K562 (cell line): ENCODE results near the gene TSPOAP1. TPM values are rescaled to one million over a fixed set of nuclear protein-coding genes. Genes with fewer than 3 reads are reported as not detected.

ENCODE experiments used
- ATAC-seq: fragments of 200-7000 bp; cut with Tn5 transposase; 3 replicates; pipeline ENCODE4 v1.9.1; 2020; ENCODE audit warnings: moderate library complexity
- BruUV-seq: library from RNA; stranded (reverse); fragments of 400-500 nt; replicated peaks from 2 replicates; lab custom pipeline; 2021; lab: Mats Ljungman, UMichigan
- CTCF ChIA-PET: fragments of 300-600 bp; formaldehyde crosslinking; extraction: SDS; loops from one replicate; lab custom pipeline; 2021; ENCODE audit warnings: low intra/inter-chr PET ratio; lab: Yijun Ruan, JAX
- POLR2A ChIA-PET: fragments of 300-600, 350-650 bp; sonication (Branson Sonifier 250); formaldehyde crosslinking; extraction: SDS; loops from one replicate; lab custom pipeline; 2021; ENCODE audit warnings: antibody characterized with exemption, inconsistent platforms; lab: Yijun Ruan, JAX
- DNase-seq, 4 experiments: peaks; one replicate each; pipeline versions ENCODE4 v3.0.0 to v3.0.0-alpha.2; 2011 to 2018; ENCODE audit warnings: low spot score in 3 of 4, mixed read lengths in 3 of 4; ENCODE audit errors: extremely low read depth in 1 of 4
- FAIRE-seq: peaks from 2 replicates; lab custom pipeline; 2011; peaks lifted over from hg19 to GRCh38; lab: Jason Lieb, UNC
- H2AFZ ChIP-seq: 2 replicates; pipeline ENCODE4 v1.6.0; 2011; ENCODE audit warnings: low read depth, low read length, control low read depth, inconsistent platforms
- H3K27ac ChIP-seq: fragments of 200-600 bp; 3 replicates; pipeline ENCODE4 v1.8.0; 2011; ENCODE audit warnings: low read depth, mild to moderate bottlenecking, control low read depth, inconsistent platforms, low read length, moderate library complexity, mixed read lengths; ENCODE audit errors: extremely low read depth
- H3K27me3 ChIP-seq, 2 experiments: fragments of 300-600 bp in 1 of 2; 2 replicates in 1 of 2; 3 replicates in 1 of 2; pipeline versions ENCODE4 v1.6.0 to v1.8.0; 2011; ENCODE audit warnings: inconsistent platforms in 2 of 2, low read length in 2 of 2, mild to moderate bottlenecking in 1 of 2, mixed read lengths in 1 of 2, moderate library complexity in 1 of 2; ENCODE audit not compliant: control insufficient read depth in 2 of 2, insufficient read depth in 2 of 2
- H3K36me3 ChIP-seq: fragments of 300-600 bp; 3 replicates; pipeline ENCODE4 v1.8.0; 2011; ENCODE audit warnings: mild to moderate bottlenecking, low read length, inconsistent platforms; ENCODE audit not compliant: control insufficient read depth, insufficient read depth
- H3K4me1 ChIP-seq, 2 experiments: fragments of 200-600 bp in 1 of 2; replicated peaks in 1 of 2; 2 replicates in 1 of 2; 3 replicates in 1 of 2; pipeline versions ENCODE4 v1.5.1 to v1.8.0; 2011; ENCODE audit warnings: inconsistent platforms in 2 of 2, low read length in 2 of 2, mild to moderate bottlenecking in 1 of 2, mixed read lengths in 1 of 2, moderate library complexity in 1 of 2; ENCODE audit not compliant: control insufficient read depth in 2 of 2, insufficient read depth in 2 of 2
- H3K4me2 ChIP-seq: 2 replicates; pipeline ENCODE4 v1.6.1; 2011; ENCODE audit warnings: low read length, control low read depth, inconsistent platforms, mixed read lengths; ENCODE audit not compliant: insufficient read depth
- H3K4me3 ChIP-seq: fragments of 200-600 bp; sonication (generic), shearing (Covaris generic); 2 replicates; pipeline ENCODE4 v1.5.1; 2016; ENCODE audit warnings: control low read depth, inconsistent platforms
- H3K79me2 ChIP-seq: fragments of 200-600 bp; 3 replicates; pipeline ENCODE4 v1.8.0; 2011; ENCODE audit warnings: low read length, inconsistent platforms; ENCODE audit not compliant: control insufficient read depth, insufficient read depth
- H3K9ac ChIP-seq, 2 experiments: 2 replicates each; pipeline versions ENCODE4 v1.6.0 to v1.6.1; 2011; ENCODE audit warnings: low read depth in 2 of 2, low read length in 2 of 2, control low read depth in 1 of 2, inconsistent platforms in 1 of 2, mild to moderate bottlenecking in 1 of 2, mixed read lengths in 1 of 2; ENCODE audit not compliant: insufficient read depth in 1 of 2
- H3K9me1 ChIP-seq: one replicate; pipeline ENCODE4 v1.6.0; 2011; ENCODE audit warnings: inconsistent platforms, mild to moderate bottlenecking, low read length, moderate library complexity; ENCODE audit not compliant: control insufficient read depth, insufficient read depth
- H3K9me3 ChIP-seq: replicated peaks from 2 replicates; pipeline ENCODE4 v1.5.1; 2011; ENCODE audit warnings: low read depth, low read length, inconsistent platforms; ENCODE audit not compliant: control insufficient read depth, insufficient read depth
- H4K20me1 ChIP-seq: replicated peaks from 2 replicates; pipeline ENCODE4 v1.6.1; 2011; ENCODE audit warnings: low read length, inconsistent platforms, mixed read lengths; ENCODE audit not compliant: control insufficient read depth, insufficient read depth
- CBFA2T2 ChIP-seq: fragments of 450-650 bp; conservative IDR thresholded peaks from 2 replicates; pipeline ENCODE4 v1.6.1; 2017; ENCODE audit warnings: mild to moderate bottlenecking
- TRIM24 ChIP-seq, 2 experiments: fragments of 450-650 bp; IDR thresholded peaks; 2 replicates each; pipeline ENCODE4 v1.6.1; 2016
- ZFP30 ChIP-seq: fragments of 250-450 bp; sonication (Bioruptor Pico); IDR thresholded peaks from 2 replicates; pipeline ENCODE4 v1.8.0; 2022; ENCODE audit warnings: moderate library complexity, mild to moderate bottlenecking, inconsistent platforms, borderline replicate concordance
- ZNF3 ChIP-seq: fragments of 250-450 bp; sonication (Bioruptor Pico); IDR thresholded peaks from 2 replicates; pipeline ENCODE4 v1.5.0; 2021; ENCODE audit warnings: mild to moderate bottlenecking, moderate library complexity
- WGBS: fragments of 100-300 bp; shearing (Covaris generic); methylation state at CpG from one replicate; pipeline ENCODE4 v1.1.6; 2016; ENCODE audit warnings: low coverage, mixed read lengths; ENCODE audit not compliant: insufficient coverage; ENCODE audit errors: missing lambda C conversion rate; 5-methylcytosine and 5-hydroxymethylcytosine counted together
- in situ Hi-C: fragments of 300-500 bp; cut with MboI; formaldehyde crosslinking; loops from 4 replicates; pipeline ENCODE4 v1.15.0; 2018; ENCODE audit warnings: inconsistent platforms, mixed read lengths
- intact Hi-C: fragments of 100-400 bp; cut with micrococcal nuclease; formaldehyde crosslinking; loops from 2 replicates; pipeline ENCODE4 v1.14.2; 2022
- polyA plus RNA-seq, 8 experiments: library from polyadenylated mRNA; depleted of rRNA in 4 of 8; stranded (reverse) in 5 of 8; unstranded in 3 of 8; fragments of >200 nt; fragmentation: Nextera tagmentation in 2 of 8; fragmentation: Illumina TruSeq in 1 of 8; extraction: Ambion mirVana in 2 of 8; extraction: Trizol in 1 of 8; gene quantifications; 2 replicates each; pipeline versions ENCODE4 v1.2.1 to v1.2.3, GENCODE V29; 2011 to 2014; ENCODE audit warnings: inconsistent platforms in 1 of 8, missing spikeins in 1 of 8
- total RNA-seq, 7 experiments: library from RNA; depleted of rRNA in 6 of 7; stranded (reverse); fragments of >200 nt in 6 of 7; fragmentation: Illumina TruSeq in 2 of 7; extraction: Trizol in 2 of 7; gene quantifications; 2 replicates each; pipeline versions ENCODE4 v1.2.1 to v1.2.3, GENCODE V29; 2011 to 2021; ENCODE audit warnings: low replicate concordance in 1 of 7

The TSPOAP1 gene
- total and polyA plus RNA-seq, 9 of the 15 experiments (the other 6 are each of a cell fraction or from before 2014, with no cell fraction given): 0.87 to 3.9 (median 1.8) TPM; not detected in 2

GRCh38 chr17:58358408-58359172 is 30.0 kb upstream of the TSPOAP1 start:
- H3K9me3 ChIP-seq: no peaks in the 10 kb centered on the region
- WGBS: 80% methylated on average over 16 of the region's 16 CpGs
- ChIA-PET POLR2A (interaction anchor here (0.5 to 17.7 kb wide), 4 partner anchors 9 to 28 kb away, joined by 3 to 257 read pairs (median 4); no protein-coding TSS in a partner anchor), CTCF (no interaction called here)
- no peak overlapping the region for H3K27ac ChIP-seq
- in situ Hi-C loops (no loop called here), intact Hi-C loops (no loop called here)
- FAIRE-seq (peak; percentile 15), DNase-seq (no peak), ATAC-seq (no peak)
- no peaks in the 10 kb centered on the region; the same call in 1 of the 3 replicates for H3K36me3 ChIP-seq
- no peak overlapping the region for H3K4me3 ChIP-seq
- H3K9me1 ChIP-seq: peaks cover 3% of the 10 kb centered on the region
- BruUV-seq: no TSS peak
- no peaks in the 10 kb centered on the region for H4K20me1 ChIP-seq
- H3K4me2 ChIP-seq: no peak overlapping the region
- TF ChIP-seq CBFA2T2 (no peak), TRIM24 (IDR thresholded peaks at IDR 0.05) (no peak), ZFP30 (CRISPR knock-in tag) (no peak), ZNF3 (CRISPR knock-in tag) (no peak)
- H2AFZ ChIP-seq: no peak overlapping the region
- H3K4me1 ChIP-seq: peaks cover 23 to 36% of the 10 kb centered on the region in 2 experiments; a peak in 4 of 5 replicates
- H3K27me3 ChIP-seq: no peaks in the 10 kb centered on the region
- H3K9ac ChIP-seq: peak overlapping the region in 1 of 2 experiments; percentile 32; a peak in 2 of 4 replicates
- H3K79me2 ChIP-seq: peaks cover 3% of the 10 kb centered on the region; the same call in 2 of the 3 replicates
